ENCODE measurements around the gene DBT. TPM values are rescaled to one million over a fixed set of nuclear protein-coding genes. Genes with fewer than 3 reads are reported as not detected.
"Not testable (repeated sequence)": the region's sequence is repeated elsewhere in the genome, so short reads cannot be mapped to it uniquely, and the experiment has no call there.

Gene DBT
- polyA plus RNA-seq, 1 of the 3 experiments (the other 2 are of a cell fraction) = 2.0 TPM

GRCh38 chr1:100202703-100203102 lies 46.9 kb downstream of the DBT start:
- H3K9me3 ChIP-seq; POLR2A ChIA-PET; H3K4me1 ChIP-seq (ENCODE audit: control insufficient read depth in 1 of 2, insufficient read depth in 2 of 2, low read depth in 1 of 2, low read length in 1 of 2); H3K9me2 ChIP-seq; CTCF ChIA-PET; H3K4me2 ChIP-seq; H2AFZ ChIP-seq (ENCODE audit: low read depth); H3K4me3 ChIP-seq (ENCODE audit: low read depth in 2 of 2, low read length in 1 of 2); DNase-seq; H4K20me1 ChIP-seq (ENCODE audit: insufficient read depth); H3K27ac ChIP-seq (ENCODE audit: low read depth in 2 of 2, low read length in 1 of 2); H3K27me3 ChIP-seq (ENCODE audit: insufficient read depth); H3K79me2 ChIP-seq (ENCODE audit: insufficient read depth); H3K9ac ChIP-seq; H3F3A ChIP-seq (replicated peaks; ENCODE audit: insufficient read depth): not testable (repeated sequence)
- peaks cover 23 to 70% of the 10 kb centered on the region in 2 experiments for H3K36me3 ChIP-seq (replicated peaks in 1 of 2; ENCODE audit: control insufficient read depth in 1 of 2, insufficient read depth in 2 of 2, low read length in 1 of 2)
- WGBS (ENCODE audit: low lambda C conversion rate) = 93% methylated on average over 2 of the region's 2 CpGs

DNA sequence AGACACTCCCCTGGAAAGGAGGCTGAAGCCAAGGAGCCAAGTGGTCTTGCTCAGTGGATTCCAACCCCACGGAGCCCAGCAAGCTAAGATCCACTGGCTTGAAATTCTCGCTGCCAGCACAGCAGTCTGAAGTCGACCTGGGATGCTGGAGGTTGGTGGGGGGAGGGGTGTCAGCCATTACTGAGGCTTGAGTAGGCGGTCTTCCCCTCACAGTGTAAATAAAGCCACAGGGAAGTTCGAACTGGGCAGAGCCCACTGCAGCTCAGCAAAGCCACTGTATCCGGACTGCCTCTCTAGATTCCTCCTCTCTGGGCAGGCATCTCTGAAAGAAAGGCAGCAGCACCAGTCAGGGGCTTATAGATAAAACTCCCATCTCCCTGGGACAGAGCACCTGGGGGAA lies 49.6 kb downstream of the DBT start:
- H3K9ac ChIP-seq; H3K4me2 ChIP-seq; H3K27ac ChIP-seq (ENCODE audit: low read depth in 2 of 2, low read length in 1 of 2); H3K9me2 ChIP-seq; H3K4me3 ChIP-seq (ENCODE audit: low read depth in 2 of 2, low read length in 1 of 2); H2AFZ ChIP-seq (ENCODE audit: low read depth); CTCF ChIA-PET; DNase-seq; H3K79me2 ChIP-seq (ENCODE audit: insufficient read depth); POLR2A ChIA-PET; H3K4me1 ChIP-seq (ENCODE audit: control insufficient read depth in 1 of 2, insufficient read depth in 2 of 2, low read depth in 1 of 2, low read length in 1 of 2); H3K27me3 ChIP-seq (ENCODE audit: insufficient read depth); H3K9me3 ChIP-seq; H3F3A ChIP-seq (replicated peaks; ENCODE audit: insufficient read depth); H4K20me1 ChIP-seq (ENCODE audit: insufficient read depth): not testable (repeated sequence)
- WGBS (ENCODE audit: low lambda C conversion rate) = 95% methylated on average over 4 of the region's 6 CpGs
- peaks cover 40 to 69% of the 10 kb centered on the region in 2 experiments for H3K36me3 ChIP-seq (replicated peaks in 1 of 2; ENCODE audit: control insufficient read depth in 1 of 2, insufficient read depth in 2 of 2, low read length in 1 of 2)

DNA sequence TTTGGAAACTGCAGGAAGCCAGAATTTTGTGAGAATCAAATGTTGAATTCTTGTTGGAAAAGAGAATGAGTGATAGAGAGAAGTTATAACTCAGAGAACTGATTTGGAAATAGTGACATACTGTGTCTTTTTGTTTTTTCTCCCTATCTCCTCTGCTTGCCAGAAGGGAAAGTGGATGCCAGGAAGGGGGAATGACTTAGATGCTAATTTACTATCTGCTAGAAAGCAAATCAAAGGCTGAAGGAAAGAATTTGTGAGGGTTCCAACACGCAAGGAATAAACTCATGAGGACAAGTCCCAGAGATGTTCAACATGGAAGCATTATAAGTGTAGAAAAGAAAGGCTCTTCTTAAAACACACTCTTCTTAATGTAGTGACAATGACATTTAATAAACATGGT lies 51.0 kb downstream of the DBT start:
- Histone ChIP-seq H3K4me2 (no peak overlapping the region), H3K27ac (ENCODE audit: low read depth in 2 of 2, low read length in 1 of 2) (no peak overlapping the region), H3K36me3 (replicated peaks in 1 of 2; ENCODE audit: control insufficient read depth in 1 of 2, insufficient read depth in 2 of 2, low read length in 1 of 2) (peaks cover 44 to 64% of the 10 kb centered on the region in 2 experiments), H4K20me1 (ENCODE audit: insufficient read depth) (no peaks in the 10 kb centered on the region), H3K79me2 (ENCODE audit: insufficient read depth) (no peaks in the 10 kb centered on the region), H2AFZ (ENCODE audit: low read depth) (no peak overlapping the region), H3K9me2 (0 out of 2 replicates have a peak, but pooled peaks cover 3% of the 10 kb centered on the region), H3K27me3 (ENCODE audit: insufficient read depth) (no peaks in the 10 kb centered on the region), H3K4me3 (ENCODE audit: low read depth in 2 of 2, low read length in 1 of 2) (no peak overlapping the region), H3K4me1 (ENCODE audit: control insufficient read depth in 1 of 2, insufficient read depth in 2 of 2, low read depth in 1 of 2, low read length in 1 of 2) (no peaks in the 10 kb centered on the region), H3K9me3 (no peaks in the 10 kb centered on the region), H3F3A (replicated peaks; ENCODE audit: insufficient read depth) (peaks cover 3% of the 10 kb centered on the region), H3K9ac (no peak overlapping the region)
- WGBS (ENCODE audit: low lambda C conversion rate) = 100% methylated on average over 1 of the region's 1 CpG
- POLR2A ChIA-PET = no interaction called here
- no peak for DNase-seq
- CTCF ChIA-PET = no interaction called here
- TF ChIP-seq FOXJ3 (CRISPR knock-in tag; IDR thresholded peaks at IDR 0.05) = no peak
- TF ChIP-seq MAX (IDR thresholded peaks at IDR 0.05; ENCODE audit: low read depth) = no peak
- TF ChIP-seq REST (IDR thresholded peaks at IDR 0.05; ENCODE audit: low read depth, low read length) = no peak
- TF ChIP-seq POLR2AphosphoS5 (IDR thresholded peaks at IDR 0.05; ENCODE audit: low read depth, low read length) = no peak
- TF ChIP-seq, protein P1, sequence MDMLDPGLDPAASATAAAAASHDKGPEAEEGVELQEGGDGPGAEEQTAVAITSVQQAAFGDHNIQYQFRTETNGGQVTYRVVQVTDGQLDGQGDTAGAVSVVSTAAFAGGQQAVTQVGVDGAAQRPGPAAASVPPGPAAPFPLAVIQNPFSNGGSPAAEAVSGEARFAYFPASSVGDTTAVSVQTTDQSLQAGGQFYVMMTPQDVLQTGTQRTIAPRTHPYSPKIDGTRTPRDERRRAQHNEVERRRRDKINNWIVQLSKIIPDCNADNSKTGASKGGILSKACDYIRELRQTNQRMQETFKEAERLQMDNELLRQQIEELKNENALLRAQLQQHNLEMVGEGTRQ (IDR thresholded peaks at IDR 0.05; ENCODE audit: borderline replicate concordance, low read depth, low read length) = no peak
- TF ChIP-seq JUND (IDR thresholded peaks at IDR 0.05) = no peak
- no peak for TF ChIP-seq PBX3 (IDR thresholded peaks at IDR 0.05)
- no peak for TF ChIP-seq RAD21 (IDR thresholded peaks at IDR 0.05; ENCODE audit: low read length)
- TF ChIP-seq RXRA (IDR thresholded peaks at IDR 0.05; ENCODE audit: borderline replicate concordance, low read depth) = no peak
- no peak for TF ChIP-seq MEF2A (IDR thresholded peaks at IDR 0.05; ENCODE audit: borderline replicate concordance, low read depth)
- TF ChIP-seq MXI1 (IDR thresholded peaks at IDR 0.05; ENCODE audit: low read depth, low read length) = no peak
- TF ChIP-seq TCF12 (IDR thresholded peaks at IDR 0.05) = no peak
- TF ChIP-seq ELF1 (IDR thresholded peaks at IDR 0.05) = no peak
- no peak for TF ChIP-seq YY1 (IDR thresholded peaks at IDR 0.05; ENCODE audit: low read depth)
- TF ChIP-seq RFX5 (IDR thresholded peaks at IDR 0.05; ENCODE audit: low read length) = no peak
- TF ChIP-seq GATA2 (CRISPR knock-in tag; IDR thresholded peaks at IDR 0.05) = no peak
- no peak for TF ChIP-seq CTCF (IDR thresholded peaks at IDR 0.05)
- TF ChIP-seq GABPA (IDR thresholded peaks at IDR 0.05; ENCODE audit: low read depth) = no peak

Data from SK-N-SH (cell line).